Transverse colon (tissue), 4 donors: Measurements from ENCODE around the gene DNAH1. TPM values are rescaled to one million over a fixed set of nuclear protein-coding genes. Genes with fewer than 3 reads are reported as not detected.

Experiments
- DNase-seq: peaks from one replicate; pipeline ENCODE4 v3.0.0-alpha.2; 2019
- H3K27ac ChIP-seq, 4 donors: fragments of 200-600 bp; sonication (generic); 2 replicates each; pipeline ENCODE4 v1.5.1; 2016 to 2018; ENCODE audit warnings: inconsistent platforms in 4 of 4
- H3K27me3 ChIP-seq: fragments of 200-600 bp; sonication (generic); 2 replicates; pipeline ENCODE4 v1.5.1; 2017; ENCODE audit warnings: inconsistent platforms
- H3K36me3 ChIP-seq, 4 donors: fragments of 200-600 bp; sonication (generic); 2 replicates each; pipeline ENCODE4 v1.5.1; 2017 to 2019; ENCODE audit warnings: inconsistent platforms in 4 of 4
- H3K4me1 ChIP-seq, 4 donors: fragments of 200-600 bp; sonication (generic); 2 replicates each; pipeline ENCODE4 v1.5.1; 2017 to 2020; ENCODE audit warnings: inconsistent platforms in 4 of 4
- H3K4me3 ChIP-seq, 4 donors: fragments of 200-600 bp; sonication (generic); 1 replicate in 1 of 4; 2 replicates in 3 of 4; pipeline versions ENCODE4 v1.5.1 to v1.6.1; 2017 to 2019; ENCODE audit warnings: inconsistent platforms in 4 of 4
- H3K9me3 ChIP-seq, 2 donors: fragments of 200-600 bp; sonication (generic); 2 replicates each; pipeline ENCODE4 v1.5.1; 2017 to 2019; ENCODE audit warnings: inconsistent platforms in 2 of 2
- EP300 ChIP-seq: sonication (generic); formaldehyde crosslinking; IDR thresholded peaks from one replicate; pipeline ENCODE4 v1.6.1; 2017; ENCODE audit warnings: antibody characterized with exemption, low read depth
- POLR2A ChIP-seq: fragments of 450-650 bp; IDR thresholded peaks from one replicate; pipeline ENCODE4 v1.6.1; 2016; ENCODE audit warnings: antibody characterized with exemption, mild to moderate bottlenecking, moderate library complexity
- POLR2AphosphoS5 ChIP-seq, 3 donors: sonication (generic); formaldehyde crosslinking; IDR thresholded peaks; one replicate each; pipeline ENCODE4 v1.6.1; 2016; ENCODE audit warnings: antibody characterized with exemption in 3 of 3
- WGBS, 2 donors: methylation state at CpG; one replicate each; pipeline ENCODE4 v1.1.5; 2018; ENCODE audit warnings: low coverage in 1 of 2; 5-methylcytosine and 5-hydroxymethylcytosine counted together
- in situ Hi-C, 4 donors: fragments of 200-750 bp; cut with MboI; loops; one replicate each; pipeline versions ENCODE4 v1.15.0 to v1.15.1; 2017; ENCODE audit warnings: low sequenced_read_pairs in 3 of 4, low pct_ligation_motif_present in 1 of 4, low pct_unique_long_range_greater_than_20kb in 1 of 4
- intact Hi-C: fragments of 100-400 bp; cut with DNase I; formaldehyde crosslinking; loops from one replicate; pipeline ENCODE4 v1.15.1; 2023; ENCODE audit warnings: low total_unique reads
- total RNA-seq, 4 donors: library from RNA; depleted of rRNA; stranded (reverse); fragments of >200 nt; gene quantifications; one replicate each; pipeline ENCODE4 v1.1.0, GENCODE V29; 2016
- TF ChIP-seq, protein P1 (sequence below), 5 experiments: fragments of 200-600 bp in 3 of 5; fragments of 450-650 bp in 2 of 5; sonication (generic) in 3 of 5; IDR thresholded peaks; 1 replicate in 2 of 5; 2 replicates in 3 of 5; pipeline ENCODE4 v1.5.1; 2016 to 2017; ENCODE audit warnings: antibody characterized with exemption in 5 of 5, inconsistent platforms in 3 of 5, mild to moderate bottlenecking in 2 of 5, moderate library complexity in 1 of 5

The DNAH1 gene
- total RNA-seq, 4 donors from 2014 or later: 17.6 to 102 (median 26.3) TPM

- Histone ChIP-seq H3K4me3 (no peak overlapping the region), H3K27me3 (no peaks in the 10 kb centered on the region), H3K27ac (no peak overlapping the region), H3K36me3 (peaks cover 0 to 6% (median 0%) of the 10 kb centered on the region in 4 donors), H3K4me1 (no peaks in the 10 kb centered on the region), H3K9me3 (no peaks in the 10 kb centered on the region)
- no peak for TF ChIP-seq EP300
- TF ChIP-seq, protein P1, sequence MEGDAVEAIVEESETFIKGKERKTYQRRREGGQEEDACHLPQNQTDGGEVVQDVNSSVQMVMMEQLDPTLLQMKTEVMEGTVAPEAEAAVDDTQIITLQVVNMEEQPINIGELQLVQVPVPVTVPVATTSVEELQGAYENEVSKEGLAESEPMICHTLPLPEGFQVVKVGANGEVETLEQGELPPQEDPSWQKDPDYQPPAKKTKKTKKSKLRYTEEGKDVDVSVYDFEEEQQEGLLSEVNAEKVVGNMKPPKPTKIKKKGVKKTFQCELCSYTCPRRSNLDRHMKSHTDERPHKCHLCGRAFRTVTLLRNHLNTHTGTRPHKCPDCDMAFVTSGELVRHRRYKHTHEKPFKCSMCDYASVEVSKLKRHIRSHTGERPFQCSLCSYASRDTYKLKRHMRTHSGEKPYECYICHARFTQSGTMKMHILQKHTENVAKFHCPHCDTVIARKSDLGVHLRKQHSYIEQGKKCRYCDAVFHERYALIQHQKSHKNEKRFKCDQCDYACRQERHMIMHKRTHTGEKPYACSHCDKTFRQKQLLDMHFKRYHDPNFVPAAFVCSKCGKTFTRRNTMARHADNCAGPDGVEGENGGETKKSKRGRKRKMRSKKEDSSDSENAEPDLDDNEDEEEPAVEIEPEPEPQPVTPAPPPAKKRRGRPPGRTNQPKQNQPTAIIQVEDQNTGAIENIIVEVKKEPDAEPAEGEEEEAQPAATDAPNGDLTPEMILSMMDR (IDR thresholded peaks at IDR 0.05): peak; percentile 62 to 85 (median 66)
- peak; percentile 33 for DNase-seq
- intact Hi-C loops: loop anchor here (10.0 kb wide), 1 partner anchor 45 kb away; no protein-coding TSS in a partner anchor
- WGBS, 2 donors: 2 to 6% methylated on average over 2 to 3 of the region's 3 CpGs
- in situ Hi-C loops: loop anchor here (5.0 to 25.0 kb wide), 4 partner anchors 102 to 327 kb away; partner anchors contain the start of genes PPM1M (in 2 of the 4), TLR9 (in 2 of the 4) and TWF2 (in 2 of the 4)
Measured at GRCh38 chr3:52339612-52340011, 23.5 kb downstream of the DNAH1 start.

DNA sequence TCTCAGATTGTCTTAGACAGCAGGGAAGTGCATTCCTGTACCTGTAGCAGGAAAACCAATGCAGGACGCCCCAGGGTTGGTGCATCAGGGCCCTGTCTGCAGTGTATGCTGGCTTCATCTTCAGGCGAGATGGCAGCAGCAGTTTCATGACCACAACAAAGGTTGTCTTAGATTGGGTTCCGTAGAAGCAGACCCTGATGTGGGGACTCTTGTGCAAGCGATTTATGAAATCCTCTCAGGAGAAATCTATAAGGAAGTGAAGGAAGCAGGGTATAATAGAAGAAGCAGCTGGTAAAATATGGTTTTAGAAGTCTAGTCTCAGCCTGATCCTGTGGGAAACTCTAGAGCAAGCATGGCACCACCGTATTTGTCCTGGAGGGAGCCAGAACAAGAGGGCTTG is 25.0 kb downstream of the DNAH1 start:
- Histone ChIP-seq H3K27me3 (no peaks in the 10 kb centered on the region), H3K4me1 (no peaks in the 10 kb centered on the region), H3K4me3 (no peak overlapping the region), H3K27ac (no peak overlapping the region), H3K9me3 (no peaks in the 10 kb centered on the region), H3K36me3 (peaks cover 0 to 6% (median 0%) of the 10 kb centered on the region in 4 donors)
- intact Hi-C loops: loop anchor here (10.0 kb wide), 1 partner anchor 46 kb away; no protein-coding TSS in a partner anchor
- in situ Hi-C loops: loop anchor here (5.0 to 25.0 kb wide), 4 partner anchors 104 to 329 kb away; partner anchors contain the start of genes PPM1M (in 2 of the 4), TLR9 (in 2 of the 4) and TWF2 (in 2 of the 4)
- WGBS, 2 donors: 81% methylated on average over 3 to 5 of the region's 5 CpGs
- no peak for DNase-seq
- TF ChIP-seq POLR2A: no peak
- TF ChIP-seq, protein P1 (IDR thresholded peaks at IDR 0.05): no peak
- TF ChIP-seq POLR2AphosphoS5 (IDR thresholded peaks at IDR 0.05): no peak
- TF ChIP-seq EP300: no peak

- no peak for TF ChIP-seq POLR2A
- no peak for TF ChIP-seq EP300
- TF ChIP-seq, protein P1 (IDR thresholded peaks at IDR 0.05): no peak
- no peak for TF ChIP-seq POLR2AphosphoS5 (IDR thresholded peaks at IDR 0.05)
- Histone ChIP-seq H3K27ac (no peak overlapping the region), H3K4me3 (no peak overlapping the region), H3K9me3 (no peaks in the 10 kb centered on the region), H3K4me1 (no peaks in the 10 kb centered on the region), H3K27me3 (no peaks in the 10 kb centered on the region), H3K36me3 (no peaks in the 10 kb centered on the region)
- no peak for DNase-seq
- in situ Hi-C loops: loop anchor here (5.0 to 25.0 kb wide), 4 partner anchors 107 to 332 kb away; partner anchors contain the start of genes PPM1M (in 2 of the 4), TLR9 (in 2 of the 4) and TWF2 (in 2 of the 4)
- 90 to 96% methylated on average over 2 to 11 of the region's 11 CpGs for WGBS, 2 donors
- intact Hi-C loops: loop anchor here (10.0 kb wide), 1 partner anchor 49 kb away; no protein-coding TSS in a partner anchor
Measured at GRCh38 chr3:52343946-52344600, 28.0 kb downstream of the DNAH1 start.

DNA sequence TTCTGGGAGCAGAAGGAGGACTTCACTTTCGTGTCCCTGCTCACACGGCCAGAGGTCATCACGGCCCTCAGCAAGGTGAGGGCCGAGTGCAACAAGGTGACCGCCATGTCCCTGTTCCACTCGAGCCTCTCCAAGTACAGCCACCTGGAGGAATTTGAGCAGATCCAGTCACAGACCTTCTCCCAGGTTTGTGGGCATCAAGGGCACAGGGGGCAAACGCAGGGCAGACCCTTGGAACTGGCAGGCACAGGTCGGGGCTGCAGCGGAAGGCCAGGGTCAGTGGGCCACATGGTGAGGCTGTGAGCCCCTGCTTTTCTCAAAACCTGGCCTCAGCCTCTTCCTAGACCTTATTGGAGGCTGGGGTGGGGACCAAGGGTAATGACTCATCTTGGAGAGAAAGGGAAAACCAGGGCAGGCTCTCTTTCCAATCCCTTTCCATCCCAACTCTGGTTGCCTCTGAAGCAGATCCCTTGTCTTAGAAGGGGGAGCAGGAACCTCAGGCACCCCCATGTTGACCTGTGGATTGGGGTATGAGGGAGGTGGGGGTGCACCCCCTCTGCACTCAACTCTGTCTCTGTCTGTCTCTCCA is 29.5 kb downstream of the DNAH1 start:
- Histone ChIP-seq H3K27ac (no peak overlapping the region), H3K36me3 (no peaks in the 10 kb centered on the region), H3K4me1 (no peaks in the 10 kb centered on the region), H3K9me3 (no peaks in the 10 kb centered on the region), H3K4me3 (no peak overlapping the region), H3K27me3 (no peaks in the 10 kb centered on the region)
- in situ Hi-C loops (loop anchor here in 3 of 4 donors (25.0 kb wide), 2 partner anchors 108 to 333 kb away; partner anchors contain the start of genes PPM1M (in 2 of the 3), TLR9 (in 2 of the 3) and TWF2 (in 2 of the 3)), intact Hi-C loops (loop anchor here (10.0 kb wide), 1 partner anchor 51 kb away; no protein-coding TSS in a partner anchor)
- TF ChIP-seq EP300 (no peak), POLR2AphosphoS5 (IDR thresholded peaks at IDR 0.05) (no peak), POLR2A (no peak)
- TF ChIP-seq, protein P1 (IDR thresholded peaks at IDR 0.05): no peak
- 90% methylated on average over 9 of the region's 9 CpGs; no CpG with 5 or more reads in 1 of the 2 donors for WGBS, 2 donors
- no peak for DNase-seq
